ENCODE measurements around the gene UBIAD1.

Gene UBIAD1

GRCh38 chr1:11328444-11328843, 55.4 kb downstream of the UBIAD1 start:
- H3K4me3 ChIP-seq (ENCODE audit: low read depth in 1 of 2, low read length in 2 of 2), result no peak overlapping the region
- H3K9ac ChIP-seq (ENCODE audit: low read depth, low read length), result no peak overlapping the region
- H3K9me3 ChIP-seq (ENCODE audit: insufficient read depth, low read length, severe bottlenecking), result no peaks in the 10 kb centered on the region
- H3K4me2 ChIP-seq (ENCODE audit: insufficient read depth, low read length), result no peak overlapping the region
- no peak for ATAC-seq (ENCODE audit: insufficient read depth, low read depth)
- TF ChIP-seq CTCF (IDR thresholded peaks at IDR 0.05; ENCODE audit: borderline replicate concordance, extremely low read depth, low read length, poor library complexity, severe bottlenecking) (no peak), EZH2 (IDR thresholded peaks at IDR 0.05; ENCODE audit: borderline replicate concordance, low read depth, low read length, severe bottlenecking) (no peak)
- DNase-seq, result no peak
- no peak overlapping the region for H2AFZ ChIP-seq (ENCODE audit: low read depth, low read length)
- no peaks in the 10 kb centered on the region for H3K27me3 ChIP-seq (ENCODE audit: insufficient read depth, low read length, poor library complexity)
- no peaks in the 10 kb centered on the region for H3K79me2 ChIP-seq (ENCODE audit: insufficient read depth, low read length)
- no peaks in the 10 kb centered on the region for H3K4me1 ChIP-seq (ENCODE audit: insufficient read depth, low read length)
- no peaks in the 10 kb centered on the region for H3K36me3 ChIP-seq (ENCODE audit: insufficient read depth, low read length)
- no peaks in the 10 kb centered on the region for H4K20me1 ChIP-seq (ENCODE audit: insufficient read depth, low read length)
- H3K27ac ChIP-seq (ENCODE audit: low read length), result no peak overlapping the region

GRCh38 chr1:11330411-11330810, 57.4 kb downstream of the UBIAD1 start:
- Histone ChIP-seq H4K20me1 (ENCODE audit: insufficient read depth, low read length) (no peaks in the 10 kb centered on the region), H3K4me1 (ENCODE audit: insufficient read depth, low read length) (no peaks in the 10 kb centered on the region), H3K4me3 (ENCODE audit: low read depth in 1 of 2, low read length in 2 of 2) (no peak overlapping the region), H3K27me3 (ENCODE audit: insufficient read depth, low read length, poor library complexity) (no peaks in the 10 kb centered on the region), H3K27ac (ENCODE audit: low read length) (no peak overlapping the region), H3K36me3 (ENCODE audit: insufficient read depth, low read length) (no peaks in the 10 kb centered on the region), H3K4me2 (ENCODE audit: insufficient read depth, low read length) (no peak overlapping the region), H3K79me2 (ENCODE audit: insufficient read depth, low read length) (no peaks in the 10 kb centered on the region), H2AFZ (ENCODE audit: low read depth, low read length) (no peak overlapping the region), H3K9ac (ENCODE audit: low read depth, low read length) (no peak overlapping the region), H3K9me3 (ENCODE audit: insufficient read depth, low read length, severe bottlenecking) (no peaks in the 10 kb centered on the region)
- DNase-seq (no peak), ATAC-seq (ENCODE audit: insufficient read depth, low read depth) (no peak)
- TF ChIP-seq EZH2 (IDR thresholded peaks at IDR 0.05; ENCODE audit: borderline replicate concordance, low read depth, low read length, severe bottlenecking) (no peak), CTCF (IDR thresholded peaks at IDR 0.05; ENCODE audit: borderline replicate concordance, extremely low read depth, low read length, poor library complexity, severe bottlenecking) (no peak)

GRCh38 chr1:11331036-11331944, 58.3 kb downstream of the UBIAD1 start:
- Histone ChIP-seq H4K20me1 (ENCODE audit: insufficient read depth, low read length) (no peaks in the 10 kb centered on the region), H3K27ac (ENCODE audit: low read length) (no peak overlapping the region), H3K79me2 (ENCODE audit: insufficient read depth, low read length) (no peaks in the 10 kb centered on the region), H3K4me1 (ENCODE audit: insufficient read depth, low read length) (no peaks in the 10 kb centered on the region), H3K27me3 (ENCODE audit: insufficient read depth, low read length, poor library complexity) (no peaks in the 10 kb centered on the region), H3K4me2 (ENCODE audit: insufficient read depth, low read length) (no peak overlapping the region), H2AFZ (ENCODE audit: low read depth, low read length) (no peak overlapping the region), H3K4me3 (ENCODE audit: low read depth in 1 of 2, low read length in 2 of 2) (no peak overlapping the region), H3K36me3 (ENCODE audit: insufficient read depth, low read length) (no peaks in the 10 kb centered on the region), H3K9ac (ENCODE audit: low read depth, low read length) (no peak overlapping the region), H3K9me3 (ENCODE audit: insufficient read depth, low read length, severe bottlenecking) (no peaks in the 10 kb centered on the region)
- no peak for ATAC-seq (ENCODE audit: insufficient read depth, low read depth)
- DNase-seq, result no peak
- TF ChIP-seq CTCF (IDR thresholded peaks at IDR 0.05; ENCODE audit: borderline replicate concordance, extremely low read depth, low read length, poor library complexity, severe bottlenecking) (no peak), EZH2 (IDR thresholded peaks at IDR 0.05; ENCODE audit: borderline replicate concordance, low read depth, low read length, severe bottlenecking) (no peak)

Data from DND-41 (cell line).